ENCODE measurements around the gene MYZAP. TPM values are rescaled to one million over a fixed set of nuclear protein-coding genes. Genes with fewer than 3 reads are reported as not detected.

Gene MYZAP
- polyA plus RNA-seq, 1 of the 3 experiments (the other 2 are of a cell fraction) = 0.07 TPM

- 67% methylated on average over 5 of the region's 5 CpGs for WGBS (ENCODE audit: low lambda C conversion rate)
- Histone ChIP-seq H3K4me3 (ENCODE audit: low read depth in 2 of 2, low read length in 1 of 2) (no peak overlapping the region), H3K27ac (ENCODE audit: low read depth in 2 of 2, low read length in 1 of 2) (no peak overlapping the region), H2AFZ (ENCODE audit: low read depth) (no peak overlapping the region), H3K36me3 (replicated peaks in 1 of 2; ENCODE audit: control insufficient read depth in 1 of 2, insufficient read depth in 2 of 2, low read length in 1 of 2) (no peaks in the 10 kb centered on the region), H3K9ac (no peak overlapping the region), H3F3A (replicated peaks; ENCODE audit: insufficient read depth) (no peaks in the 10 kb centered on the region), H3K9me3 (no peaks in the 10 kb centered on the region), H4K20me1 (ENCODE audit: insufficient read depth) (no peaks in the 10 kb centered on the region), H3K27me3 (ENCODE audit: insufficient read depth) (no peaks in the 10 kb centered on the region), H3K9me2 (no peaks in the 10 kb centered on the region), H3K79me2 (ENCODE audit: insufficient read depth) (no peaks in the 10 kb centered on the region), H3K4me1 (ENCODE audit: control insufficient read depth in 1 of 2, insufficient read depth in 2 of 2, low read depth in 1 of 2, low read length in 1 of 2) (peaks cover 0 to 17% of the 10 kb centered on the region in 2 experiments; a peak in 1 of 4 replicates), H3K4me2 (no peak overlapping the region)
- TF ChIP-seq SMC3 (IDR thresholded peaks at IDR 0.05; ENCODE audit: low read depth, low read length) = no peak
- TF ChIP-seq, protein P1, sequence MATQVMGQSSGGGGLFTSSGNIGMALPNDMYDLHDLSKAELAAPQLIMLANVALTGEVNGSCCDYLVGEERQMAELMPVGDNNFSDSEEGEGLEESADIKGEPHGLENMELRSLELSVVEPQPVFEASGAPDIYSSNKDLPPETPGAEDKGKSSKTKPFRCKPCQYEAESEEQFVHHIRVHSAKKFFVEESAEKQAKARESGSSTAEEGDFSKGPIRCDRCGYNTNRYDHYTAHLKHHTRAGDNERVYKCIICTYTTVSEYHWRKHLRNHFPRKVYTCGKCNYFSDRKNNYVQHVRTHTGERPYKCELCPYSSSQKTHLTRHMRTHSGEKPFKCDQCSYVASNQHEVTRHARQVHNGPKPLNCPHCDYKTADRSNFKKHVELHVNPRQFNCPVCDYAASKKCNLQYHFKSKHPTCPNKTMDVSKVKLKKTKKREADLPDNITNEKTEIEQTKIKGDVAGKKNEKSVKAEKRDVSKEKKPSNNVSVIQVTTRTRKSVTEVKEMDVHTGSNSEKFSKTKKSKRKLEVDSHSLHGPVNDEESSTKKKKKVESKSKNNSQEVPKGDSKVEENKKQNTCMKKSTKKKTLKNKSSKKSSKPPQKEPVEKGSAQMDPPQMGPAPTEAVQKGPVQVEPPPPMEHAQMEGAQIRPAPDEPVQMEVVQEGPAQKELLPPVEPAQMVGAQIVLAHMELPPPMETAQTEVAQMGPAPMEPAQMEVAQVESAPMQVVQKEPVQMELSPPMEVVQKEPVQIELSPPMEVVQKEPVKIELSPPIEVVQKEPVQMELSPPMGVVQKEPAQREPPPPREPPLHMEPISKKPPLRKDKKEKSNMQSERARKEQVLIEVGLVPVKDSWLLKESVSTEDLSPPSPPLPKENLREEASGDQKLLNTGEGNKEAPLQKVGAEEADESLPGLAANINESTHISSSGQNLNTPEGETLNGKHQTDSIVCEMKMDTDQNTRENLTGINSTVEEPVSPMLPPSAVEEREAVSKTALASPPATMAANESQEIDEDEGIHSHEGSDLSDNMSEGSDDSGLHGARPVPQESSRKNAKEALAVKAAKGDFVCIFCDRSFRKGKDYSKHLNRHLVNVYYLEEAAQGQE (IDR thresholded peaks at IDR 0.05; ENCODE audit: low read depth, low read length) = no peak
- TF ChIP-seq CTCF (IDR thresholded peaks at IDR 0.05) = no peak
- TF ChIP-seq, protein P2, sequence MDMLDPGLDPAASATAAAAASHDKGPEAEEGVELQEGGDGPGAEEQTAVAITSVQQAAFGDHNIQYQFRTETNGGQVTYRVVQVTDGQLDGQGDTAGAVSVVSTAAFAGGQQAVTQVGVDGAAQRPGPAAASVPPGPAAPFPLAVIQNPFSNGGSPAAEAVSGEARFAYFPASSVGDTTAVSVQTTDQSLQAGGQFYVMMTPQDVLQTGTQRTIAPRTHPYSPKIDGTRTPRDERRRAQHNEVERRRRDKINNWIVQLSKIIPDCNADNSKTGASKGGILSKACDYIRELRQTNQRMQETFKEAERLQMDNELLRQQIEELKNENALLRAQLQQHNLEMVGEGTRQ (IDR thresholded peaks at IDR 0.05; ENCODE audit: borderline replicate concordance, low read depth, low read length) = no peak
- no peak for TF ChIP-seq TEAD4 (IDR thresholded peaks at IDR 0.05; ENCODE audit: borderline replicate concordance, insufficient read depth)
- no peak for TF ChIP-seq FOSL2 (IDR thresholded peaks at IDR 0.05; ENCODE audit: borderline replicate concordance, low read depth)
- TF ChIP-seq FOXJ3 (CRISPR knock-in tag; IDR thresholded peaks at IDR 0.05) = no peak
- no peak for TF ChIP-seq MEF2A (IDR thresholded peaks at IDR 0.05; ENCODE audit: borderline replicate concordance, low read depth)
- no peak for TF ChIP-seq JUND (IDR thresholded peaks at IDR 0.05)
- TF ChIP-seq RAD21 (IDR thresholded peaks at IDR 0.05; ENCODE audit: low read length) = no peak
- TF ChIP-seq USF1 (IDR thresholded peaks at IDR 0.05; ENCODE audit: borderline replicate concordance, low read depth) = no peak
- no peak for TF ChIP-seq IRF3 (IDR thresholded peaks at IDR 0.05; ENCODE audit: low read depth, low read length)
- TF ChIP-seq EP300 (IDR thresholded peaks at IDR 0.05; ENCODE audit: borderline replicate concordance in 1 of 2, low read depth in 1 of 2, low read length in 1 of 2) = no peak
- ChIA-PET POLR2A (no interaction called here), CTCF (interaction anchor here (0.6 to 1.4 kb wide), 2 partner anchors 16 to 397 kb away, joined by 3 to 9 read pairs; no protein-coding TSS in a partner anchor)
- DNase-seq = no peak
Observed at GRCh38 chr15:57575363-57575762, 16.3 kb upstream of the MYZAP start.

Data from SK-N-SH (cell line).